ENCODE data around the gene INTS1.

DNA sequence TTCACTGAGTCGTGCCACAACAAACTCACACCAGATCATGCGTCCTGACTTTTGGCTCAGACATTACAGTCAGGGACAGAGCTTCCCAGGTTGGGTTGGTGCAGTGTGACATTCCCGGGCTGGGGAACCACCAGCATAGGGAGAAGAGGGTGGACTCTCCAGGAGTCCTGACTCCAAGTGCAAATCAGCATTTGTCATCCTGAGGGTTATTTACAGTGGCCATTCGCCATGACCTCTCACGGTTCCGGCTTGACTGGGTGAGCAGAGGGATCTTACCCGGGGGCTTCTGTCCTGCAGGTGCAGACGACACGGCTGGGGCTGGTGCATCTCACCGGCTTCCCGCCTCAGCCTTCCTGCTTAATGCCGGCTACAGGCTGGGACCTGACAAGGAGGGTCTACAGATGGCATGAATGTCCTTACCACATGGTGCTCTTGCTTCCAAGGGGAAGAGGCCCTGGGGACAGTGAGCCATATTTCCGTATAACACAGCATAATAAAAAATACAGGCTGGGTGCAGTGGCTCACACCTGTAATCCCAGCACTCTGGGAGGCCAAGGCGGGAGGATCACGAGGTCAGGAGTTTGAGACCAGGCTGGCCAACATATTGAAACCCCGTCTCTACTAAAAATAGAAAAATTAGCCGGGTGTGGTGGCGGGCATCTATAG is 12.5 kb upstream of the INTS1 start:
- TF ChIP-seq, protein P1, sequence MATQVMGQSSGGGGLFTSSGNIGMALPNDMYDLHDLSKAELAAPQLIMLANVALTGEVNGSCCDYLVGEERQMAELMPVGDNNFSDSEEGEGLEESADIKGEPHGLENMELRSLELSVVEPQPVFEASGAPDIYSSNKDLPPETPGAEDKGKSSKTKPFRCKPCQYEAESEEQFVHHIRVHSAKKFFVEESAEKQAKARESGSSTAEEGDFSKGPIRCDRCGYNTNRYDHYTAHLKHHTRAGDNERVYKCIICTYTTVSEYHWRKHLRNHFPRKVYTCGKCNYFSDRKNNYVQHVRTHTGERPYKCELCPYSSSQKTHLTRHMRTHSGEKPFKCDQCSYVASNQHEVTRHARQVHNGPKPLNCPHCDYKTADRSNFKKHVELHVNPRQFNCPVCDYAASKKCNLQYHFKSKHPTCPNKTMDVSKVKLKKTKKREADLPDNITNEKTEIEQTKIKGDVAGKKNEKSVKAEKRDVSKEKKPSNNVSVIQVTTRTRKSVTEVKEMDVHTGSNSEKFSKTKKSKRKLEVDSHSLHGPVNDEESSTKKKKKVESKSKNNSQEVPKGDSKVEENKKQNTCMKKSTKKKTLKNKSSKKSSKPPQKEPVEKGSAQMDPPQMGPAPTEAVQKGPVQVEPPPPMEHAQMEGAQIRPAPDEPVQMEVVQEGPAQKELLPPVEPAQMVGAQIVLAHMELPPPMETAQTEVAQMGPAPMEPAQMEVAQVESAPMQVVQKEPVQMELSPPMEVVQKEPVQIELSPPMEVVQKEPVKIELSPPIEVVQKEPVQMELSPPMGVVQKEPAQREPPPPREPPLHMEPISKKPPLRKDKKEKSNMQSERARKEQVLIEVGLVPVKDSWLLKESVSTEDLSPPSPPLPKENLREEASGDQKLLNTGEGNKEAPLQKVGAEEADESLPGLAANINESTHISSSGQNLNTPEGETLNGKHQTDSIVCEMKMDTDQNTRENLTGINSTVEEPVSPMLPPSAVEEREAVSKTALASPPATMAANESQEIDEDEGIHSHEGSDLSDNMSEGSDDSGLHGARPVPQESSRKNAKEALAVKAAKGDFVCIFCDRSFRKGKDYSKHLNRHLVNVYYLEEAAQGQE (IDR thresholded peaks at IDR 0.05; ENCODE audit: insufficient read depth in 1 of 2, low read depth in 2 of 2, low read length in 2 of 2): no peak
- TF ChIP-seq SIN3A (IDR thresholded peaks at IDR 0.05; ENCODE audit: borderline replicate concordance, insufficient read depth, low read length): no peak
- no peak for TF ChIP-seq POLR2AphosphoS5 (IDR thresholded peaks at IDR 0.05; ENCODE audit: low read depth, low read length)
- TF ChIP-seq TAF1 (IDR thresholded peaks at IDR 0.05; ENCODE audit: borderline replicate concordance, insufficient read depth, low read length): no peak

All from PFSK-1 (cell line).